Amygdala (tissue), 56 donors: ENCODE data around the gene EEPD1.
"Not testable (repeated sequence)": the region's sequence is repeated elsewhere in the genome, so short reads cannot be mapped to it uniquely, and the experiment has no call there.

Experiments
- DNase-seq, 56 donors: peaks; one replicate each; lab custom pipeline; 2025; lab: John Stamatoyannopoulos, UW

The EEPD1 gene

DNA sequence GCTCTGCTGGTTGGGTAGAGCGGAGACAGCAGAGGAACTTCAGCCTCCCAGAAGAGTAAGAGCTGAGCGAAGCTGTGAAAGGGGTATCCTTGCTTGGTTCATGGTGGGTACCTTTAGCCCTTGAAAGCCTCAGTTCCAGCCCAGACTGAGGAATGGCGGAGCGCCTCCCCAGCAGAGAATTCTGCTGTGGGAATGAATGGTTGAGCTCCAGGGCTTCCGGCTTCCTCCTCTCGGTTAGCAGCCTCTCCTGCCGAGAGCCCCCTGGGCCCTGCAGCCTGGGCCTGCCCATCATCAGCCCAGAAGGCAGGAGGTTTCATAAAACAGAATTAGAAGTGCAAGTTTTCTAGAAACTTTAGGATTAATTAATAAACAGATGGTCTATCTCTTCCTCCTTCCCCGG lies 156.7 kb downstream of the EEPD1 start:
- no peak for DNase-seq

DNA sequence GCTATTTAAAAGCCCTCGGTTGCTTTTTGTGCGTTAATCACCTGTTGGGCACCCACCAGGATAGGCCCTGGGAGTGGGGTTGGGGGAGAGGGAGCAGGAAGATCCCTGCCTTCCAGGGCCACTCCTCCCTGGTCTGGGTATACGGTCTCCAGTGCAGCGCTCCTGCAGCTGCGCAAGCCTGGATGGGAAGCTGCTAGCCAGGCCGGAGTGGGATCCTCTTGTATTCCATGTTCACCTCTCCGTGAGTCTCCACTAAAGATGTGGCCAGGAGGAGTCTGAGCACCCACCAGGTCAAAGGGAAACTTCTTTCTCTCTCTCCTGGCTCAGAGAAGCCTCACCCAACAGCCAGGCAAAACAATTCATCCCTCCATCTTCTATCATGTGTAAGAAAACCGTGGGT lies 157.8 kb downstream of the EEPD1 start:
- no peak for DNase-seq

DNA sequence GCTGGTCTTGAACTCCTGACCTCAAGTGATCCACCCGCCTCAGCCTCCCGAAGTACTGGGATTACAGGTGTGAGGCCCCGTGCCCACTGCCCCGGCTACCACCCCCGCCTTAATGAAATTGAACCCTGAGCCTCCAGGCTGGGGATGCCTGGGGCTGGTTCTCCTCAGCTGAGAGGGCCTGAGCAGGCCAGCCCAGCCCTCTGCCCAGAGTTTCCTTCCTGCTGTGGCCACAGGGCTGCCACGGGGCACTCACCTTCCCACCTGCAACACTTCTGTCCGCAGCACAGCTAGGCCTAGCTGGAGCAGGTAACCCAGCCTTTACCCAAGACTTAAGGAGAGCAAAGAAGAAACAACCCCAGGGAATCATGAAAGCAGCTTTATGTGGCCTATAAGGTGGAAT lies 158.5 kb downstream of the EEPD1 start:
- no peak for DNase-seq

DNA sequence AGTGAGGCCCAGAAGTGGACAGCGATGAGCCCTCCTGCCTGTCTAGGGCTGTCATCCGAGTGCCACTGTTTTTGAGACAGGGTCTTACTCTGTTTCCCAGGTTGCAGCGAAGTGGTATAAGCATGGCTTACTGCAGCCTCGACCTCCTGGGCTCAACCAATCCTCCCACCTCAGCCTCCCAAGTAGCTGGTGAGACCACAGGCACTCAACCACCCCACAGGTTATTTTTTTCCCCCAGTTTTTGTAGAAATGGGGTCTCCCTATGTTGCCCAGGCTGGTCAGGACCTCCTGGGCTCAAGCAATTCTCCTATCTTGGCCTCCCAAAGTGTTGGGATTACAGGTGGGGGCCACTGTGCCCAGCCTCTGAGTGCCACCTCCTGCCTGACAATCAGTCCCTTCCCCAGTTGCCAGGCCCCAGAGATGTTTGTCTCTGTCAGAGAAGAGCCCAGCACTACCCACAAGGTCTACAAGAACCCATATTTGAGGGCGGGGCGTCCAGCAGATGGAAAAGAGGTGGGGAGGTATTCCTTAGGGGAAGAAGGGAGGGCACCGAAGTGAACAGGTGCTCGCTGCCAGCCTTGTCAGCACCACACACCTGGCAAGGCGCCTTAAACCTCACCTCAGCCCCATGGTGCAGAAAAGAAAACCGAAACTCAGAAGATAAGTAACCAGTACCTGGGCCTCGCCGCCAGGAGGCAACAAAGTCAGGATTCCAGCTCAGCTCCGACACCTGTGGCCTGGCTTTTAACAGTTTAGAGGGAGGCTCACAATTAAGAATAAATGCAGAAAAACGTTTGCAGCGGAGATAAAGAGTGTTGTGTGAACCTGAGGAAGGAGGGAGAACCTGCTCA lies 159.2 kb downstream of the EEPD1 start:
- no peak for DNase-seq

DNA sequence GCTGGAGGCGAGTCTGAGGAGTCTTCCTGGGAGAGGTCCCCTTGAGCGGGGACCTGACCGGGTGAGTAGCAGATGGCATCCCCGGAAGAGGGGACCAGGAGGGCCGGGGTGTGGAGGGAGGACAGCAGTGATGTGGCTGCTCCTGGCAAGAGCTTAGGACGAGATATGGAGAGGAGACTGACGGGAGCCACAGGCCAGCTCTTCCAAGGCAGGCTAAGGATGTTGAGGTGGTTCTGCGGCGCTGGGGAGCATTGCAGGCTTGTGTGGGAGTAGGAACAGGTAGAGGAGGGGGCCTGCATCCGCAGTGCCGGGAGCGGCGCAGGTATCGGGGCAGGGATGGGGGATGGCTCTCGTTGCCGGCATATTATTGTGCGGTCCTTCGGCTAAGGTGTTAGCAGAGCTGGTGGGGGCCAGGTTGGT lies 159.9 kb downstream of the EEPD1 start:
- DNase-seq = no peak

DNA sequence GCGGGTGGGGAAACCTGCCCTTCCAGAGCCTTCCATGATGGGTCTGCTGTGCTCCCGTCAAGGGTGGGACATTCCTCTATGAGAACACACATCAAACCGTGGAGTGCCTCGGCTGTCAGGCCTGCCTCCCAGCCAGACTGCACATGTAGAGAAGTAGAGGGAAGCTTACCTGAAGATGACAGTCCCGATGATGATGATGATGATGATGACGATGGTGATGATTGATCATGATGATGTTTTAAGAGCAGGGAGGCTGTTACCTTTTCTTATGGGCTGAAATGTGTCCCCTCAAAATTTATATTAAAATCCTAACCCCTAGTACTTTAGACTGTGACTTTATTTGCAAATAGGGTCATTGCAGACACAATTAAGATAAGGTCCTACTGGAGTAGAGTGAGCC lies 160.6 kb downstream of the EEPD1 start:
- no peak for DNase-seq

DNA sequence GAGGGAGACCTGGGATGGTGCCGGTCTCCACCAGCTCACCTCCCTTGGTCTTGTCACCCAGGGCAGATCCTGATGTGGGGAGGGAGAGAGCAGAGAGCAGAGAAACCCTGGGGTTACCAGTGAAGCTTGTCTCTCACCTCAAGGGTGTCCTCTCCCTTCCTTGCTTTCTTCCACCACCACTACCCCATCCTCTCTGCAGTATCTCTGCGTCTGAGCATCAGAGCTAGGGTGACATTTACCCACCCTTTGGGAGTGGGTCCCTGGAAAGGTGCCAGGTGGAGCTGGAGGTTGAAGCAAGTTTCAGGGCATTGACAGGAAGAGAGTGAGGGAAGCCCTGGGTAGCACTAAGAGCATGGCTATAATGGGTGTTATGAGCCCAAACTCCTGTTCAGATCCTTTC lies 161.4 kb downstream of the EEPD1 start:
- no peak for DNase-seq

DNA sequence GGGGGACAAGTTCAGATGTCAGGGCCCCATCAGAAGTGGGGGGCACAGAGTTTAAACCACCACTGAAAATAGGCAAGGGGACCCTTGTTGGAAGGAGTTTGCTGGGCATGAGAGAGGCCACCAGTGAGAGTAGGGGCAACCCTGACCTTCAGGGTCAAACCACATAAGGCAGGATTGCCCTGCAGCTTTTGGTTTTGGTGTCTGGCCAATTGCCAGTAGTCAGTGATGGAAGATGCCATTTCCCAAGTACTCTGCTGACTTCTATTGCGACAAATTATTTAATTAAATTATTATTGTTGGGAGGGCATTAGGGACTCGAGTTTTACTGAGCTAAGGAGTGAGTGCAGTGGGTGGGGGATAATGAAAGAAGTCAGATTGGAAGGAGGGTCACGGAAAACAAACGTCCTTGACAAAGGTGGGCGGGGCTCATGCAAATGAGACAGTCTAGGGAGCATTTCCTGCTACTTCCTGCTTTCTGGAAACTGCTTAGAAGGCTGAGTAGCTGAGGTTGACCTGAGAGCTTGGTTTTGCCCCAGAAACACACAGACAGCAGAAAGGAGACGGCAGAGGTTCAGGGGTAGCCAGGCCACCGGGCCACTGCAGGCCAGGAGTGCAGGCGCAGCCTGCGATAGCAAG lies 162.4 kb downstream of the EEPD1 start:
- DNase-seq = no peak

DNA sequence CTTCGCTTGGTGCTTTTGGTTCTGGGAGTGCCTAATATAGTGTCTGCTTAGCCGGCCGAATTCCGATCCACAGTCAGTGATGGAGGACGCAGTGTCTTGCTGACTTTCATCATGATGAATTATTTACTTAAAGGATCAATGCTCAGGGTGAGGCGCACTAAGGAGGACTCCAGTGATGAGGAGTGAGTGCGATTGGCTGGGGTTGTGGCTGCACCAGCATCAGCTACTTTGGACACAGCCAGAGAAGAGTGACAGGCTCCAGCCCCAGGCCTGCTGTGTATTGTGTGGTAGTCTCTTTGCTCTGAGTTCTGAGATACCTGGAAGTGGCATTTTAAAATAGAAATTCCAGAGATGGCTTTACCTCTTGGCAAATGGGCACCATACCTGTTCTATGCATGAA lies 163.3 kb downstream of the EEPD1 start:
- no peak for DNase-seq

DNA sequence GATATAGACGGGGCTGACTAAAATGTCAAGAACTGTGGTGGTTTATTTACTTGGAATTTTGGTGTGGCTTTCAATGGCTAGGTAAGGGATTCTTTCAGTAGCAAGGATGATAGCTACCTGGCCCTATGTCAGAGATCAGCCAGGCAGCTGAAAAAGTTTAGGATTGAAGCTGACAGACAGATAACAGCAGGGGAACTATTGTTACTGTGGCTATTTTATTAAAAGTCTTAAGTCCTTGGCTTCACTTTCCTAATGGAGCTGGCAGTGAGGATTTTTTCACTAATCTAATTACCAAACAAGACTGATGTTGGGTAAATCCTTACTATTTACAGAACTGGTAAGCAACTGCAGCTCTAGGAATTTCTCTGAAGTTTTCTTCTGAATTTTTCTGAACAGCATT lies 164.2 kb downstream of the EEPD1 start:
- no peak for DNase-seq

DNA sequence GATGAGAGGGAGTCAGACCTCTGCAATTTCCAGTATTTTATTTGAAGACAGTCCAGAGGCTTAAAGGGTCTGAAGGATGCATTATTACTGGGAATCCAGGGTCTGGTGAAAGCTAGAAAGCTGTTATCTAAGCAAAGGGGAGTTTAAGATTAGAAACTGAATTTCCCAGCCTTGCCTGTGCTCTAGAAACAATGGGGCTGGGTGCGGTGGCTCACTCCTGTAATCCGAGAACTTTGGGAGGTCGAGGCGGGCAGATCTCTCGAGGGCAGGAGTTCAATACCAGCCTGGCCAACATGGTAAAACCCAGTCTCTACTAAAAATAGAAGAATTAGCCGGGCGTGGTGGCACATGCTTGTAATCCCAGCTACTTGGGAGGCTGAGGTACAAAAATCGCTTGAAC lies 165.1 kb downstream of the EEPD1 start:
- DNase-seq = no peak

DNA sequence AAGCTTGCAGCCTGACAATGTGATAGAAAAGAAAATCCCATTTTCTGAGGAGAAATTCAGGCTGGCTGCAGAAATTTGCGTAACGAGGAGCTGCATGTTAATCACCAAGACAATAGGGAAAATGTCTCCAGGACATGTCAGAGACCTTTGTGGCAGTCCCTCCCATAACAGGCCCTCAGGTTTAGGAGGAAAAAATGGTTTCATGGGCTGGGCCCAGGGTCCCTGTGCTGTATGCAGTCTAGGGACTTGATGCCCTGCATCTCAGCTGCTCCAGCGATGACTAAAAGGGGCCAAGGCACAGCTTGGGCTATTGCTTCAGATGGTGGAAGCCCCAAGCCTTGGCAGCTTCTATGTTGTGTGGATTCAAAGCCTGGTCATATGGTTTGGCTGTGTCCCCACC lies 168.2 kb downstream of the EEPD1 start:
- DNase-seq = not testable (repeated sequence)

DNA sequence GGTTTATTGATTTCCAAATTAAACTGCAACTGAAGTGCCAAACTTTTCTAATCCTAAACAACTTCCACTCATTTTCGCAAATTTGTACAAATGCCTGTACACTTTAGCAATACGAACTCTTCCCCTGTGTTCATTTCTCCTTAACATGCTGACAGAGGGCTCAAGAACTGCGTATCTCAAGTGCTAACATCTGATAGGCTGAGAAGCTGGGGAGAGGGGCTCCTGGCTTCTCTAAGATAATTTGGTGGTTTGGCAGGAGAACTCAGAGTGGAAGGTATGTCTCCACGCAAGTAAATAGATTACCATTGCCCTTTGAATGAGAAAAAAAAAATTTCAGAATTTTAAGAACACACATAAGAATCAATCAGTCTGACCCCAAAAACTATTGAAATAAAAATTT lies 183.3 kb downstream of the EEPD1 start:
- no peak for DNase-seq

DNA sequence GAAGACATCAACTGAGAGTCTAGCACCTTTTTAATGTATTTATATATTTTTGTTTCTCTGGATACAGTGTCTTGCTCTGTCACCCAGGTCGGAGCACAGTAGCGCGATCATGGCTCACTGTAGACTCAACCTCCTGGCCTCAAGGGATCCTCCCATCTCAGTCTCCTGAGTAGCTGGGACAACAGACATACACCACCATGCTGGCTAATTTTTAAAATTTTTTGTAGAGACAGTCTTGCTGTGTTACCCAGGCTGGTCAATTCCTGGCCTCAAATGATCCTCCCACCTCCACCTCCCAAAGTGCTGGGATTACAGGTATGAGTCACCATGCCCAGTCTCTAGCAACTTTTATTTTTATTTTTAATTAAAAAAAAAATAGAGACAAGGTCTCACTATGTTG lies 185.2 kb downstream of the EEPD1 start:
- DNase-seq = no peak

DNA sequence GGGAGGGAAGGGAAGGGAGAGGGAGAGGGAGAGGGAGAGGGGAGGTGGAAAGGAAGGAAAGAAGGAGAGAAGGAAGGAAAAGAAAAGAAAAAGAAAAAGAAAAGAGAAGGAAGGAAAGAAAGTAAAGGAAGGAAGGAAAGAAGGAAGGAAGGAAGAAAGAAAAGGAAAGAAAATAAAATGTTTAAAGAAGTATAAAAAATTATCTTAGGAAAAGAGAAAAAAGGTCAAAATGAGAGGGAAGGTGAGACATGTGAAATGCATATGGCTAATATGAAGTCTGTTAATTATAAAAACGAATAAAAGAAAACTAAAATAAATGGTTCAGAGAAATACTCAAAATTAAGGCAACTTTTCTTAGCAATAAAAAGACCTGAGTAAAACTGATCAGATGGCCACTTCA lies 190.5 kb downstream of the EEPD1 start:
- DNase-seq = no peak

DNA sequence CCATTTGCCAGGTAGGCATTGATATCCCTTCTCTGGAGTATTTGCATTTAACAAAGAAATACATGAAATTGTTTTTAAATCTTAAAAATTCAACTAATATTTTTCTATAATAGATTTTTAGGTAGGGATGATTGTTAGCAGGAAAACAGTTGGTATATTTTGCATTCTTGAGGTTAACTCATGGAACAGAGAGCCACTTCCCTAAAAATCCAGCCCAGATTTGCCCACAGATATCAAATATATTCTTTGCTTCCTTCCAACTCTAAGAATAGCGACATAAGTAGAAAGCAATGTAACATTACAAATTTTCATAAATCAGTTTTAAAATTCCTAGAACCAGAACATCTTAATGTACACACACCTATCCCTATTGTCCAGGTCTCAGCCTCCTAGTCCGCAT lies 191.6 kb downstream of the EEPD1 start:
- no peak for DNase-seq

DNA sequence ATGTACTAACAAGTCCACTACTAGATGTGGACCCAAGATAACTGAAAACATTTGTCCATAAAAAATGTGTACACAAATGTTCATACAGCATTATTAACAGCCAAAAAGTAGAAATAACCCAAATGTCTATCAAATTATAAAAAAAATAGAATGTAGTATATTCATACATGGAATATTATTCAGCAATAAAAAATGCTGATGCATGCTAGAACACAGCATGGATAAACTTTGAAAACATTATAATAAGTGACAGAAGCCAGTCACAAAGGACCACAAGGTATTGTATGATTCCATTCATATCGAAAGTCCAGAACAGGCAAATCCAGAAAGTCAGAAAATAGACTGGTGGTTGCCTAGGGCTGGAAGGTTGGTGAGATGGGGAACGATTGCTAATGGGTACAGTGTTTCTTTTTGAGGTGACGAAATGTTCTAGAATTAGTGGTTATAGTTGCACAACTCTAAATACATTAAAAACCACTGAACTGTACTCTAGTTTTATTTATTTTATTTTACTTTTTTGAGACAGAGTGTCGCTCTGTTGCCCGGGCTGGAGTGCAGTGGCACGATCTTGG lies 193.3 kb downstream of the EEPD1 start:
- DNase-seq = no peak

DNA sequence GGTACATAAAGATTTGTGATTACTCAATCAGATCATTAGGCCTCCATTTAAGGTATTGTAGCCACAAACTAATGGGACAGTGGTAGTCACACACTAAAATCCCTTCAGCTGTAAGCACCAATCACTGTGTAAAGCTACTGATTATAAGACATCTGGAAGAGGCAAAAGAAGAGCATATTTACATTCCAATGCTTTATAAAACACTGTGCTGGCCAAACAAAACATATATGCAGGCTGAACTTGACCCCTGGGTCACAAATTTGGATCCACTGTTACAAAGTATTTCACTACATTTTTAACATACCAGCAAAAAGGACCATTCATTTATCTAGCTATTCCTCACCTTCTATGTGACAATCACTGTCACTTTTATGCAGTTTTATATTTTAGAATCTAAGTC lies 195.2 kb downstream of the EEPD1 start:
- no peak for DNase-seq

DNA sequence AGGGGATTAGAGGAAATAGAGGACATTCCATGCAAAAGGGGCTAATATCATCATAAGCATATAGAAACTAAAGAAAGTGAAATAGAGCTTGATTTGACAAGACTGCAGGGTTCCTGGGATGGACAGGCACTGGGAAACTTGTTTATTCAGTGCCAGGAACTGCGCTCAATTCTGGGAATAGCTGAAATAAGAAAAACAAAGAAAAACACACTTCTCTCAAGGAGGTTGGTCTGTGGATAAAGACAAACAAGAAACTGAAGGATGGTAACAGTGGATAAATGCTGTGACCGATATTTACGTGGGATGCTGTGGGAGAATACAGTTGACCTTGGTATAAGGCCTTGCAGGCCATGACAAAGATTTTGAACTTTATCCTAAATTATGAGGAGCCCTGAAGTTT lies 195.7 kb downstream of the EEPD1 start:
- DNase-seq = no peak

DNA sequence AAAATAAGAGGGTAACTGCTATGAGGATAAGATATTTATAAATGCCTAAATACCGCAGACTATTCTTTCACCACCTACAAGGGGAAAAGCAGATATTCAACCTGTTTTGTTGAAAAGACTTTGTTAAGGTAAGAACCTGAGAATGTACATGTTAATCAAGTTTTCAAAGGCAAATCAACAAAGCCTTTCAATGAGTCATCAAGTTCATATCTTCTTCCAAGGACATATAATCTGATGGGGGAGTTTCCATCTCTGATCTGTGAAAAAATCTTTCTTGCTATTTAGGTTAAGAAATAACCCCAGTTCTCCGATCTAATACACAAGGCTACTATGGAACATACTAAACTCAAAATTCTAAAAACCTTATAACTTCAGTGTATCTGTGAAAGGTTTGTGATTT lies 196.6 kb downstream of the EEPD1 start:
- DNase-seq = no peak
